OCI-LY7 (cell line): ENCODE data around the gene LRRTM1. TPM values are rescaled to one million over a fixed set of nuclear protein-coding genes. Genes with fewer than 3 reads are reported as not detected.

Experiments
- BruUV-seq: library from RNA; stranded (reverse); fragments of 400-500 nt; replicated peaks from 2 replicates; lab custom pipeline; 2021; lab: Mats Ljungman, UMichigan
- CTCF ChIA-PET: fragments of 300-600 bp; sonication (Branson Sonifier 250); formaldehyde crosslinking; loops from one replicate; lab custom pipeline; 2022; ENCODE audit warnings: antibody characterized with exemption; ENCODE audit not compliant: unreplicated experiment; lab: Charles Lee
- POLR2A ChIA-PET: fragments of 300-600 bp; sonication (Branson Sonifier 250); formaldehyde crosslinking; loops from one replicate; lab custom pipeline; 2022; ENCODE audit warnings: antibody characterized with exemption; lab: Charles Lee
- DNase-seq: peaks from one replicate; pipeline ENCODE4 v3.0.0-alpha.2; 2015; ENCODE audit warnings: low spot score
- H2AFZ ChIP-seq: fragments of 200-600 bp; sonication (generic), shearing (Covaris generic); 2 replicates; pipeline ENCODE4 v1.6.1; 2014; ENCODE audit warnings: mild to moderate bottlenecking, antibody characterized with exemption, low read length, moderate library complexity
- H3K27ac ChIP-seq: fragments of 200-600 bp; sonication (generic); 2 replicates; pipeline ENCODE4 v1.5.1; 2014; ENCODE audit warnings: mixed run types, low read depth, mild to moderate bottlenecking, moderate library complexity, low read length, inconsistent platforms; ENCODE audit not compliant: poor library complexity, severe bottlenecking
- H3K36me3 ChIP-seq: fragments of 200-600 bp; sonication (generic); 2 replicates; pipeline ENCODE4 v1.6.1; 2014; ENCODE audit warnings: mild to moderate bottlenecking, antibody characterized with exemption, low read length, moderate library complexity, mixed read lengths; ENCODE audit not compliant: insufficient read depth
- H3K4me1 ChIP-seq: fragments of 200-600 bp; sonication (generic); 2 replicates; pipeline ENCODE4 v1.5.1; 2014; ENCODE audit warnings: mild to moderate bottlenecking, low read length; ENCODE audit not compliant: insufficient read depth, poor library complexity, severe bottlenecking
- H3K4me2 ChIP-seq: fragments of 200-600 bp; sonication (generic); 2 replicates; pipeline ENCODE4 v1.6.1; 2014; ENCODE audit warnings: mild to moderate bottlenecking, low read length
- H3K4me3 ChIP-seq: fragments of 200-600 bp; sonication (generic); 2 replicates; pipeline ENCODE4 v1.5.1; 2014; ENCODE audit warnings: mild to moderate bottlenecking, low read depth, low read length; ENCODE audit not compliant: poor library complexity, severe bottlenecking
- H3K79me2 ChIP-seq: fragments of 200-600 bp; sonication (generic); 2 replicates; pipeline ENCODE4 v1.6.1; 2016; ENCODE audit warnings: low read depth, mild to moderate bottlenecking, low read length, moderate library complexity, mixed read lengths; ENCODE audit not compliant: insufficient read depth
- H3K9me2 ChIP-seq: fragments of 200-600 bp; sonication (generic); 2 replicates; pipeline ENCODE4 v1.6.1; 2016; ENCODE audit warnings: mild to moderate bottlenecking, low read length, mixed read lengths; ENCODE audit not compliant: insufficient read depth
- H3K9me3 ChIP-seq: fragments of 200-600 bp; sonication (generic); 2 replicates; pipeline ENCODE4 v1.6.1; 2014; ENCODE audit warnings: mild to moderate bottlenecking, mixed run types, low read length, mixed read lengths
- H4K20me1 ChIP-seq: fragments of 200-600 bp; sonication (generic); 2 replicates; pipeline ENCODE4 v1.6.1; 2014; ENCODE audit warnings: mild to moderate bottlenecking, antibody characterized with exemption, low read length, moderate library complexity, mixed read lengths; ENCODE audit not compliant: insufficient read depth
- EZH2phosphoT487 ChIP-seq: fragments of 200-600 bp; sonication (generic); IDR thresholded peaks from 2 replicates; pipeline ENCODE4 v1.6.1; 2018; ENCODE audit warnings: low read depth, borderline replicate concordance, mild to moderate bottlenecking, mixed run types, antibody characterized with exemption, low read length, moderate library complexity, mixed read lengths
- intact Hi-C: fragments of 100-400 bp; cut with micrococcal nuclease; formaldehyde crosslinking; loops from one replicate; pipeline ENCODE4 v1.10.0; 2022; ENCODE audit not compliant: unreplicated experiment
- total RNA-seq, 2 experiments: library from RNA; depleted of rRNA in 1 of 2; stranded (reverse); fragments of >200 nt in 1 of 2; shearing (Covaris generic) in 1 of 2; gene quantifications; 2 replicates each; pipeline ENCODE4 v1.2.3, GENCODE V29; 2014 to 2022
- TF ChIP-seq, protein P1 (sequence below): fragments of 200-600 bp; sonication (generic); conservative IDR thresholded peaks from 2 replicates; pipeline ENCODE4 v1.5.1; 2014; ENCODE audit warnings: mild to moderate bottlenecking, antibody characterized with exemption, low read length, moderate library complexity, mixed read lengths

The LRRTM1 gene
- total RNA-seq, 2 experiments from 2014 or later, result not detected

- H4K20me1 ChIP-seq, result no peaks in the 10 kb centered on the region
- CTCF ChIA-PET, result no interaction called here
- POLR2A ChIA-PET, result no interaction called here
- H3K9me3 ChIP-seq, result no peaks in the 10 kb centered on the region
- H3K4me3 ChIP-seq, result no peak overlapping the region
- no peak overlapping the region for H3K4me2 ChIP-seq
- H3K4me1 ChIP-seq, result no peaks in the 10 kb centered on the region
- H3K79me2 ChIP-seq, result no peaks in the 10 kb centered on the region
- BruUV-seq, result no TSS peak
- no peak for DNase-seq
- H3K27ac ChIP-seq, result no peak overlapping the region
- no peak overlapping the region for H2AFZ ChIP-seq
- no peaks in the 10 kb centered on the region for H3K36me3 ChIP-seq
- TF ChIP-seq, protein P1, sequence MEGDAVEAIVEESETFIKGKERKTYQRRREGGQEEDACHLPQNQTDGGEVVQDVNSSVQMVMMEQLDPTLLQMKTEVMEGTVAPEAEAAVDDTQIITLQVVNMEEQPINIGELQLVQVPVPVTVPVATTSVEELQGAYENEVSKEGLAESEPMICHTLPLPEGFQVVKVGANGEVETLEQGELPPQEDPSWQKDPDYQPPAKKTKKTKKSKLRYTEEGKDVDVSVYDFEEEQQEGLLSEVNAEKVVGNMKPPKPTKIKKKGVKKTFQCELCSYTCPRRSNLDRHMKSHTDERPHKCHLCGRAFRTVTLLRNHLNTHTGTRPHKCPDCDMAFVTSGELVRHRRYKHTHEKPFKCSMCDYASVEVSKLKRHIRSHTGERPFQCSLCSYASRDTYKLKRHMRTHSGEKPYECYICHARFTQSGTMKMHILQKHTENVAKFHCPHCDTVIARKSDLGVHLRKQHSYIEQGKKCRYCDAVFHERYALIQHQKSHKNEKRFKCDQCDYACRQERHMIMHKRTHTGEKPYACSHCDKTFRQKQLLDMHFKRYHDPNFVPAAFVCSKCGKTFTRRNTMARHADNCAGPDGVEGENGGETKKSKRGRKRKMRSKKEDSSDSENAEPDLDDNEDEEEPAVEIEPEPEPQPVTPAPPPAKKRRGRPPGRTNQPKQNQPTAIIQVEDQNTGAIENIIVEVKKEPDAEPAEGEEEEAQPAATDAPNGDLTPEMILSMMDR, result 0 out of 2 replicates have a peak, but pooled peaks have one; percentile 3
- no peak for TF ChIP-seq EZH2phosphoT487
- no peaks in the 10 kb centered on the region for H3K9me2 ChIP-seq
- intact Hi-C loops, result no loop called here
Measured at GRCh38 chr2:80256782-80257167, 47.8 kb downstream of the LRRTM1 start.

DNA sequence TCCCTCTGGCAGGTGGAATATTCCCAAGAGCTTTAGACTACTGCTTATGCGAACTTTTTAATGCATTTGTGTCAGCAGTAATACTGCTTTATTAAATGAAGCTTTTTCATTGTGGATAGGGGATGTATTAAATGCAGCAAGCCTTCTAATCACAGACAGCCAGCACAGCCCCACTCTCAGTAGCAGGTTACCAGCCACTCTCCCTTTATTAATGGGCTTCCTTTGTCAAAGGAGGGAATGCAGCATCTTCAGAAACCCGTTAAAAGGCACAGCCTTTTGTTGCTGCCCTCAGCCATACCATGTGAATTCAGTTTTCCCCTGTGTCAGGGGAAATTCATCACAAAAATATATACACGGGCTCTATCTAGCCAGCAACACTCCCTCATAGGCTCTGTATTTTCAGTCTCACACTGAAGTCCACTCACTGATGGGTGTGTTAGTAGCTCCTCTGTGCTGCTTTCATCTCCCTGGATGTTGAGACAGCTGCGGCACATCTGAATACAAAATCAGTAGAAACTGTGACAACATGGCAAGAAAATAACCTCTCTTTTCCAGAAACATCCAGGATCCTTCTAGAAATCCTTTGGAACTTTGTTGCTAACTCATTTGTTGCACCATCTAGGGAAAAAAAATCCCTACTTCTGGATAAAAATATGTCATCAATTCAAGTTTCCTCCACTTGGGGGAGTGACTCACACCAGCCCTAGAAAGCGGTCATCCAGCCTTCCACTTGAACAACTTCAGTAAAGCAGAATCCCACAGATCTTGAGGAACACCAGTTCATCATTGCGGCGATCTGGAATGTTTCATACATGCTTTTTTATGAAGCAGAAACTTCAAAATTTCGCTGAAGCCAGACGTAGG is 48.4 kb downstream of the LRRTM1 start:
- no peak for DNase-seq
- no TSS peak for BruUV-seq
- CTCF ChIA-PET, result no interaction called here

More for the DNA sequence above, 48.4 kb downstream of the LRRTM1 start:
- no peaks in the 10 kb centered on the region for H4K20me1 ChIP-seq
- no peak overlapping the region for H2AFZ ChIP-seq
- H3K4me1 ChIP-seq, result no peaks in the 10 kb centered on the region
- no peaks in the 10 kb centered on the region for H3K9me3 ChIP-seq
- no peaks in the 10 kb centered on the region for H3K9me2 ChIP-seq
- H3K4me2 ChIP-seq, result no peak overlapping the region
- H3K36me3 ChIP-seq, result no peaks in the 10 kb centered on the region
- H3K4me3 ChIP-seq, result no peak overlapping the region
- intact Hi-C loops, result no loop called here
- TF ChIP-seq, protein P1, result peak; percentile 61
- no peak for TF ChIP-seq EZH2phosphoT487
- POLR2A ChIA-PET, result interaction anchor here (0.7 kb wide), 1 partner anchor 10 kb away, joined by 3 read pairs; no protein-coding TSS in a partner anchor
- H3K79me2 ChIP-seq, result no peaks in the 10 kb centered on the region
- H3K27ac ChIP-seq, result no peak overlapping the region
